Body of pancreas (tissue), 4 donors: ENCODE data around the gene GIMAP6.

Experiments used
- CTCF ChIP-seq, 7 experiments: fragments of 450-650 bp in 4 of 7; fragments of 200-600 bp in 3 of 7; sonication (generic) in 3 of 7; IDR thresholded peaks; one replicate each; pipeline ENCODE4 v1.5.1; 2016 to 2019; ENCODE audit warnings: antibody characterized with exemption in 7 of 7
- POLR2A ChIP-seq, 3 donors: fragments of 450-650 bp; IDR thresholded peaks; one replicate each; pipeline ENCODE4 v1.6.1; 2016; ENCODE audit warnings: antibody characterized with exemption in 3 of 3, mild to moderate bottlenecking in 2 of 3

- no peak for TF ChIP-seq CTCF (IDR thresholded peaks at IDR 0.05)
- no peak for TF ChIP-seq POLR2A (IDR thresholded peaks at IDR 0.05)
These were observed 1.7 kb upstream of the GIMAP6 start for GRCh38 chr7:150633926-150634325.
